ENCODE data around the gene SUPT3H. TPM values are rescaled to one million over a fixed set of nuclear protein-coding genes. Genes with fewer than 3 reads are reported as not detected.

The SUPT3H gene
- total and polyA plus RNA-seq, 2 of the 8 experiments (the other 6 are each of a cell fraction or from before 2014, with no cell fraction given): 18.8 to 23.0 TPM

DNA sequence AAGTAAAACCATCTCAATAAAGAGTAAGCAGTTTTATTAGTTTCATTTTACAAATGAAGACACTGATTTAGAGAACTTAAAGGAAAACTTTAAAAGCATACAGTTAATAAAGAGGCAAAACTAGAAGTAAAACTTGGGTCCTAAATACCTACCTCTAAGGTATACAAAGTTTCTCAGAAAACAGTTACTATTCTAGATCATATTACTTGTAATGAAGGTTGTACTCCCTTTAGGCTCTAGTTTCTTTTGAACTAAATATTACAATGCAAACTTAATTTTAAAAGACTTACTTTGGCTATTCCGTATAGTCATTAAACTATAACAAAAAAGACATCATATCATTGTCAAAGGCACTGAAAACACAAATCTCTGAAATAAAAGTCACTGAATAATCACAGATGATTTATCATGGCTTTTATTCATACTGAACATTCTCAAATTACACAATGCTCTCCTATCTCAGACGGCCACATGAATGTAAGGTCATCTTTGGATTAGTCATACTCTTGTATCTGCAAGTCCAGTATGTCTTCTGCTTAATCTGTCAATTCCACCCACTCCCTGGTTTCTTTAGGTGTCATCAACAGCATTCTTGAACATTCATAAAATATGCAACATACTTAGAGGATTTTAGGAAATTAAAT, 411.2 kb downstream of the SUPT3H start:
- no peak for TF ChIP-seq ZNF274 (IDR thresholded peaks at IDR 0.05; ENCODE audit: borderline replicate concordance, extremely low read depth, low read length)
- TF ChIP-seq GTF2F1 (IDR thresholded peaks at IDR 0.05; ENCODE audit: borderline replicate concordance, low read depth, low read length): no peak
- TF ChIP-seq KDM1A (IDR thresholded peaks at IDR 0.05; ENCODE audit: borderline replicate concordance, low read length): no peak
- TF ChIP-seq GABPA (IDR thresholded peaks at IDR 0.05; ENCODE audit: borderline replicate concordance, insufficient read depth, low read length): no peak
- TF ChIP-seq MAX (IDR thresholded peaks at IDR 0.05): no peak
- TF ChIP-seq SUZ12 (IDR thresholded peaks at IDR 0.05; ENCODE audit: low read length): no peak
- no peak for TF ChIP-seq USF2 (IDR thresholded peaks at IDR 0.05; ENCODE audit: low read length)
- CTCF ChIA-PET (ENCODE audit: partially characterized antibody): interaction anchor here (0.6 to 1.4 kb wide), 2 partner anchors 14 to 336 kb away, joined by 3 read pairs; no protein-coding TSS in a partner anchor
- H2AK5ac ChIP-seq (ENCODE audit: low read depth, low read length): no peak overlapping the region

More for the DNA sequence above, 411.2 kb downstream of the SUPT3H start:
- Histone ChIP-seq H4K20me1 (replicated peaks in 1 of 2; ENCODE audit: control insufficient read depth in 1 of 2, insufficient read depth in 2 of 2, low read length in 2 of 2) (no peaks in the 10 kb centered on the region), H3K27me3 (replicated peaks in 1 of 4; ENCODE audit: control insufficient read depth in 3 of 4, extremely low read depth in 1 of 4, insufficient read depth in 3 of 4, low read length in 3 of 4) (no peaks in the 10 kb centered on the region), H4K8ac (ENCODE audit: extremely low read depth, insufficient read depth, low read length) (no peak overlapping the region), H3K4me3 (ENCODE audit: extremely low read depth in 1 of 4, insufficient read depth in 2 of 4, low read depth in 3 of 4, low read length in 4 of 4) (no peak overlapping the region), H3K36me3 (ENCODE audit: control insufficient read depth in 2 of 4, insufficient read depth in 4 of 4, low read length in 3 of 4) (no peaks in the 10 kb centered on the region), H3K23me2 (ENCODE audit: low read depth, low read length) (peaks cover 1% of the 10 kb centered on the region; the same call in 1 of the 2 replicates), H3K23ac (ENCODE audit: insufficient read length) (no peak overlapping the region), H2BK5ac (ENCODE audit: low read depth, low read length) (no peak overlapping the region), H3K4ac (replicated peaks; ENCODE audit: insufficient read length, low read depth, low read length) (no peak overlapping the region), H2BK120ac (replicated peaks; ENCODE audit: low read depth, low read length) (no peak overlapping the region), H3K9ac (replicated peaks in 1 of 4; ENCODE audit: extremely low read depth in 1 of 4, low read depth in 3 of 4, low read length in 3 of 4) (no peak overlapping the region), H3K56ac (replicated peaks; ENCODE audit: insufficient read length, low read depth, low read length) (no peak overlapping the region), H4K91ac (replicated peaks; ENCODE audit: insufficient read length, low read length) (no peak overlapping the region), H2BK12ac (ENCODE audit: low read depth, low read length) (no peak overlapping the region), H3K79me2 (ENCODE audit: control insufficient read depth in 1 of 2, insufficient read depth in 2 of 2, low read length in 2 of 2) (no peaks in the 10 kb centered on the region), H2AFZ (ENCODE audit: low read length) (no peak overlapping the region), H3K18ac (ENCODE audit: extremely low read depth, low read length) (no peak overlapping the region), H2BK15ac (ENCODE audit: low read length) (no peak overlapping the region), H3K79me1 (ENCODE audit: low read depth, low read length) (no peaks in the 10 kb centered on the region), H4K5ac (ENCODE audit: insufficient read length, low read depth, low read length) (no peak overlapping the region), H3K9me3 (ENCODE audit: insufficient read depth in 2 of 2, low read depth in 1 of 2, low read length in 1 of 2) (peaks cover 0 to 2% of the 10 kb centered on the region in 2 experiments; a peak in 1 of 4 replicates), H3K27ac (ENCODE audit: low read depth, low read length) (no peak overlapping the region), H3K4me2 (ENCODE audit: insufficient read depth in 1 of 2, low read depth in 2 of 2, low read length in 2 of 2) (no peak overlapping the region), H3K14ac (ENCODE audit: insufficient read length) (no peak overlapping the region), H3K4me1 (replicated peaks in 1 of 4; ENCODE audit: control insufficient read depth in 3 of 4, insufficient read depth in 4 of 4, low read length in 3 of 4) (no peaks in the 10 kb centered on the region), H2BK20ac (ENCODE audit: low read length) (no peak overlapping the region)
- 92% methylated on average over 2 of the region's 2 CpGs; no CpG with 5 or more reads in 1 of the 2 experiments for WGBS, 2 experiments (ENCODE audit: extremely low coverage in 1 of 2, insufficient coverage in 1 of 2, insufficient read length in 1 of 2, insufficient replicate concordance in 2 of 2, low coverage in 1 of 2, low lambda C conversion rate in 2 of 2, missing lambda C conversion rate in 1 of 2)
- DNase-seq (ENCODE audit: low read depth in 1 of 2, low spot score in 2 of 2) (no peak), FAIRE-seq (no peak)
- POLR2A ChIA-PET (ENCODE audit: partially characterized antibody): interaction anchor here (1.0 kb wide), 1 partner anchor 29 kb away, joined by 3 read pairs; no protein-coding TSS in a partner anchor
